SJCRH30 (cell line): ENCODE data around the gene TBXAS1. TPM values are rescaled to one million over a fixed set of nuclear protein-coding genes. Genes with fewer than 3 reads are reported as not detected.
"Not testable (repeated sequence)": the region's sequence is repeated elsewhere in the genome, so short reads cannot be mapped to it uniquely, and the experiment has no call there.

Source experiments
- DNase-seq, 2 experiments: peaks; one replicate each; pipeline ENCODE4 v3.0.0-alpha.2; 2015 to 2020
- H3K27ac ChIP-seq: fragments of 250-450 bp; sonication (Bioruptor Pico); 2 replicates; pipeline ENCODE4 v1.5.1; 2020; ENCODE audit warnings: mild to moderate bottlenecking, moderate library complexity
- H3K27me3 ChIP-seq: fragments of 250-450 bp; sonication (Bioruptor Pico); 2 replicates; pipeline ENCODE4 v1.5.1; 2020; ENCODE audit warnings: mild to moderate bottlenecking, moderate library complexity
- H3K36me3 ChIP-seq: fragments of 250-450 bp; sonication (Bioruptor Pico); 2 replicates; pipeline ENCODE4 v1.5.1; 2020; ENCODE audit warnings: mild to moderate bottlenecking, moderate library complexity
- H3K4me1 ChIP-seq: fragments of 250-450 bp; sonication (Bioruptor Pico); 2 replicates; pipeline ENCODE4 v1.5.1; 2020; ENCODE audit warnings: mild to moderate bottlenecking, moderate library complexity
- H3K4me3 ChIP-seq: fragments of 250-450 bp; sonication (Bioruptor Pico); 2 replicates; pipeline ENCODE4 v1.5.1; 2020; ENCODE audit warnings: mild to moderate bottlenecking, moderate library complexity
- H3K9me3 ChIP-seq: fragments of 250-450 bp; sonication (Bioruptor Pico); replicated peaks from 2 replicates; pipeline ENCODE4 v1.5.1; 2020; ENCODE audit warnings: mild to moderate bottlenecking, moderate library complexity
- total RNA-seq: library from RNA; depleted of rRNA; stranded (reverse); fragments of >200 nt; shearing (Covaris generic); gene quantifications from 2 replicates; pipeline ENCODE4 v1.2.3, GENCODE V29; 2014

Gene TBXAS1
- total RNA-seq, 1 experiment from 2014 or later = 2.9 TPM

GRCh38 chr7:139813689-139814088 is 15.4 kb upstream of the TBXAS1 start:
- Histone ChIP-seq H3K4me1 (no peaks in the 10 kb centered on the region), H3K27me3 (no peaks in the 10 kb centered on the region), H3K9me3 (no peaks in the 10 kb centered on the region), H3K36me3 (no peaks in the 10 kb centered on the region), H3K4me3 (no peak overlapping the region), H3K27ac (no peak overlapping the region)
- DNase-seq = no peak

DNA sequence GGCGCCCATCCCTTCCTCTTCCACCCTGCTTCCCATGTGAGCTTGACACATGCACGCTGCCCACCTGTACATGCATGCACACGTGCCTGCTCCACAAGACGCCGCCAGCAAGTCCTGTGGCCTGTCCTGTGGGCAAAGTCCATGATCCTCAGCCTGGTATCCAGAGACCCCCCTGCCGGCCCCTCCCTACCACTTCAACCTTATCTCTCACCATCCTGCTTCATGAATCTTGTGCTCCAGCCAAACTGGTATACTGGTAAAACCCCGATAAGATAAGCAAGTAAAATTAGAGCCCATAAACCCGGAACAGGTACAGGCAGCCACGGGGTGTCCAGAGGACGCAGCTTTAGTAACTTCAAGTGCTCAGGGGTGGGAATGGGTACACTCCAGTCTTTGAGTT is 11.8 kb upstream of the TBXAS1 start:
- Histone ChIP-seq H3K4me1 (no peaks in the 10 kb centered on the region), H3K27me3 (no peaks in the 10 kb centered on the region), H3K4me3 (no peak overlapping the region), H3K36me3 (no peaks in the 10 kb centered on the region), H3K9me3 (no peaks in the 10 kb centered on the region), H3K27ac (no peak overlapping the region)
- no peak for DNase-seq

DNA sequence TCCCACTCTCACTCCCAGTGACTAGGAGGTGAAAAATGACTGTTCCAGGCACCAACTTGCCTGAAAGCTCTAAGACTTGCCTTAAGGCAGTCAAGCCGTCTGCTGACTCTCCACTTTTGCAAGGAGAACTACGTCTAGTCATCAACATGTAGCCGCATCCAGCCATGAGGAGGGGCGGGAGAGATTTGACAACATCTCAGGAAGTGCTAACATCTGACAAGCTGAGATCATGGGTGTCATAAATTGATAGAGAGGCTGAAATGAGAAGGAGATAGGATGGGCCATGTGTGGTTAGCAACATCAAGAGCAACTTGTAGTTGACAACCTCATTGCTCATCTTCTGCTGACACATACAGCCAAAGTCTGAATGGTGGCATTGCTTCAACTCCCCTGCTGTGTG is 9.0 kb upstream of the TBXAS1 start:
- DNase-seq = no peak
- Histone ChIP-seq H3K9me3 (no peaks in the 10 kb centered on the region), H3K36me3 (no peaks in the 10 kb centered on the region), H3K27ac (no peak overlapping the region), H3K27me3 (peaks cover 5% of the 10 kb centered on the region; the same call in 1 of the 2 replicates), H3K4me1 (no peaks in the 10 kb centered on the region), H3K4me3 (no peak overlapping the region)

DNA sequence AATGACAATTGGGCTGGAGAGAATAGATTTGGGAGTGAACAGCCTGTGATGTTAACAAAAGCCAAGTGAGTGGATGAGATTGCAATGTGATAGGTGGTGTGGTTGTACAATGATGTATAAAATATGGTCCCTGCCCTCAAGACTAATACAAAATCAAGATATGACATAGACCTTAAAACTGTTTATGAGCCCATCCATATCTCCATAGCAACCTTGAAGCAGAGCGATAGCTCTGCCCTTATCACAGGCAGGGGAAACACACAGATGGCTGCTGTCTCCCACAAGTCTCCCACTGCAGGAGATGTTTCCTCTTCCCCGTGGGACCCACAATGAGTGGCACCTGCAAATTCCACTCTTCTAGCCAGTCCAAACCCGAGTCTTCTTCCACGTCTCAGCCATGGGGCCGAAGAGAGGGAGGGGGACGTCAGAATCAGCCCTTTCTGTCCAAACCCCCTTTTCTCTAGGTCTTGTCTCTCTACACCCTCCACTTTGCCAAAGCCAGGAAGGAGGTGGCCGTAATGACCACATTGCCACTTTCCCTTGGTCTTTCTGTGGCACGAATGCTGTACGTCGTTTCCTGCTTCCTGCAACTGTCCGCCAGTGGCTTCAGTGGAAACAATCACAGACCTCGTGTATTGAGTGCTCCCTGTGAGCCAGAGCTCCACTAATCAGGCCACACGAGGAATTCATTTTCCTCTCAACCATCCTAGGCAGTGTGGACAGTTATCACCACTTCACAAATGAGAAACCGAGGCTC is 7.5 kb upstream of the TBXAS1 start:
- H3K9me3 ChIP-seq = no peaks in the 10 kb centered on the region
- no peak overlapping the region for H3K27ac ChIP-seq
- no peaks in the 10 kb centered on the region for H3K4me1 ChIP-seq
- H3K4me3 ChIP-seq = no peak overlapping the region
- peaks cover 5% of the 10 kb centered on the region; the same call in 1 of the 2 replicates for H3K27me3 ChIP-seq
- no peaks in the 10 kb centered on the region for H3K36me3 ChIP-seq
- no peak for DNase-seq

GRCh38 chr7:139822855-139823254 is 6.2 kb upstream of the TBXAS1 start:
- Histone ChIP-seq H3K36me3 (no peaks in the 10 kb centered on the region), H3K9me3 (no peaks in the 10 kb centered on the region), H3K4me3 (no peak overlapping the region), H3K27me3 (peaks cover 5% of the 10 kb centered on the region; the same call in 1 of the 2 replicates), H3K4me1 (no peaks in the 10 kb centered on the region), H3K27ac (no peak overlapping the region)
- DNase-seq = no peak

GRCh38 chr7:139823959-139824521 is 5.0 kb upstream of the TBXAS1 start:
- no peak overlapping the region for H3K4me3 ChIP-seq
- H3K36me3 ChIP-seq = no peaks in the 10 kb centered on the region
- no peaks in the 10 kb centered on the region for H3K4me1 ChIP-seq
- DNase-seq = no peak
- peaks cover 5% of the 10 kb centered on the region; the same call in 1 of the 2 replicates for H3K27me3 ChIP-seq
- H3K27ac ChIP-seq = no peak overlapping the region
- no peaks in the 10 kb centered on the region for H3K9me3 ChIP-seq

DNA sequence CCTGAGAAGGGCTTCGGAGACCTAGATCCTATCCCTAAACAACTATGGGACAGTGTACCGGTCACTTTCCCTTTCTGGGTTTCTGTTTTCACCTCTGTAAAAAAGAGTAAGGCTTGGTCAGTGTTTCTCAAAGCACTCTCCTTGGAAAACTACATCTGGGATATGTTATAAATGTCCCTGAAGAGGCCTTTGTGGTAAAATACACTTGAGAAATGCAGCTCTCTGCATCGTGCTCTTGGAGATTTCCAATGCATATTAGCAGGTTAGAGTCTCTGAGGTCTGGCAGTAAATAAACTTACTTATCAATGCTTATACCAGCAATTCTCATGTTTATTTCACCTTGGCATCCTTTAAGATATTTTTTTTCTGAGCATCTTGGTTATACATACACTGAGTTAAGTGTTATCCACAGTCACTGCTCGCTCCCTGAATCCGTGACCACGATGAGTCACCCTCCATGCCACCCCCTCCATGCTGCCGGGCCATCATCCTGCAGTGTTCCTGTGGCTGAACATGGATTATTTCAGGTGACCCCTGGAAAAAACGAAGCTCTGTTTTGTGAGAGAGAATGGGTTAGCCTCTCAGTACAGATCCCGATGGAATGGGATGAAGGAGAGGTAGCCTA is 3.3 kb upstream of the TBXAS1 start:
- no peak overlapping the region for H3K27ac ChIP-seq
- no peak overlapping the region for H3K4me3 ChIP-seq
- H3K9me3 ChIP-seq = no peaks in the 10 kb centered on the region
- H3K4me1 ChIP-seq = no peaks in the 10 kb centered on the region
- H3K27me3 ChIP-seq = peaks cover 5% of the 10 kb centered on the region; the same call in 1 of the 2 replicates
- H3K36me3 ChIP-seq = no peaks in the 10 kb centered on the region
- peak in 1 of 2 experiments; percentile 19 for DNase-seq

- H3K4me3 ChIP-seq = no peak overlapping the region
- H3K36me3 ChIP-seq = no peaks in the 10 kb centered on the region
- H3K9me3 ChIP-seq = no peaks in the 10 kb centered on the region
- no peak overlapping the region for H3K27ac ChIP-seq
- peaks cover 5% of the 10 kb centered on the region; the same call in 1 of the 2 replicates for H3K27me3 ChIP-seq
- DNase-seq = no peak
- H3K4me1 ChIP-seq = no peaks in the 10 kb centered on the region
Measured at GRCh38 chr7:139827042-139827441, 2.0 kb upstream of the TBXAS1 start.

DNA sequence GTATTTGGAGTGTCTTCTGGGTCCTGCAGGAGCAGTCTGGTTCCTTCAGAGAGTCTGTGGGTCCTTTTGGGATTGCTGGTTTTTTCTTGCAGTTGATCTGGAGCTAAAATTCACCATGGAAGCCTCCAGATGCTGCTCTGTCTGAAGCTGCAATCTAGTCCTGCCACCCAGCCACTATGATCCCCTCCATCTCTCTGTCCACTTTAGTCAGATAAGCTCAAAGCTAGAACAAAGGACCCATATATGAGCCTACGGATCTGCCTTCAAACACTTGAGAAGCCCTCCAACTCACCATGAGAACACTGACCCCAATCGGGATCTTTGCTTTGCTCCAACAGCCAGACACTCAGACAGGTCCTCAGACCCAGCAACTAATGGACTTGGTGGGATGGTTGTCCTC is 618 bp upstream of the TBXAS1 start:
- Histone ChIP-seq H3K27me3 (peaks cover 3% of the 10 kb centered on the region; the same call in 1 of the 2 replicates), H3K4me1 (no peaks in the 10 kb centered on the region), H3K4me3 (no peak overlapping the region), H3K36me3 (no peaks in the 10 kb centered on the region), H3K27ac (no peak overlapping the region), H3K9me3 (no peaks in the 10 kb centered on the region)
- no peak for DNase-seq

GRCh38 chr7:139829775-139830117 is 682 bp downstream of the TBXAS1 start:
- no peaks in the 10 kb centered on the region for H3K4me1 ChIP-seq
- no peaks in the 10 kb centered on the region for H3K36me3 ChIP-seq
- no peak overlapping the region for H3K4me3 ChIP-seq
- H3K9me3 ChIP-seq = 0 out of 2 replicates have a peak, but pooled peaks cover 3% of the 10 kb centered on the region
- H3K27me3 ChIP-seq = no peaks in the 10 kb centered on the region
- DNase-seq = peak in 1 of 2 experiments; percentile 23
- no peak overlapping the region for H3K27ac ChIP-seq

GRCh38 chr7:139830292-139830691 is 1.2 kb downstream of the TBXAS1 start:
- H3K27ac ChIP-seq = no peak overlapping the region
- H3K27me3 ChIP-seq = no peaks in the 10 kb centered on the region

DNA sequence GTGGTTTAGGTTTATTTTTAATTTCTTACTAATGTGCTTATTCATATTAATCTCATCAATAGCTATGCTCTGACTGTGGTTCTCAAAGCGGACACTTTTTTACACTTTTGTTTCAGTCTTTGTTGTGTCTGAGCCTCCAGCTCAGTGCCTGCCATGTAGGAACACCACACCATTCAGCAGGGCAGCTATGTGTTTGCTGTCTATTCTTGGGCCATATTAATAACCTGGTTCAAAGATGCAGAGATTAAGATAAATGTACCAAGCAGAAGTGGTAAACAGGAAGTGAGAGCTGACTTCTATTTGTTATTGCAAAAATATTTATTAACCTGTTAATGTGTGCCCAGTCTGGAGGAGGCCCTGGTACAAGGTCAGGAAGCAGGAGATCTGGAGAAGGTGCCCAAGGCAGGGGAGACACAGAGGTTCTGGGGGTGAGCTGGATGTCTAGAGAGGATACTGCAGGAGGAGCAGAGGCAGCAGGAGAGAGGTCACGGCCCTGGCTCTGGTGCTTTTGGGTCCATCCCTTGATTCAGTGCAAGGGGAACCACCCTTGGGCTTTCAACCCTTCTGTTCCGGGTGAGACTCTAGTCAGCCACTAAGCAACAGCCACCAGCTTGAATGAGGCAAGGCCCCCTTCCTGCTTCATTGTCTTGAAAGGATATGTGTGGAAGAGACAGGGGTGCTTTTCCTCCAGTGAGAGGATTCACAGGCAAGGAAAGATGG is 1.9 kb downstream of the TBXAS1 start:
- DNase-seq = no peak
- Histone ChIP-seq H3K36me3 (no peaks in the 10 kb centered on the region), H3K27ac (no peak overlapping the region), H3K4me1 (no peaks in the 10 kb centered on the region), H3K27me3 (no peaks in the 10 kb centered on the region), H3K4me3 (no peak overlapping the region), H3K9me3 (0 out of 2 replicates have a peak, but pooled peaks cover 3% of the 10 kb centered on the region)

More at GRCh38 chr7:139830292-139830691, 1.2 kb downstream of the TBXAS1 start:
- no peak for DNase-seq
- Histone ChIP-seq H3K36me3 (no peaks in the 10 kb centered on the region), H3K4me3 (no peak overlapping the region), H3K4me1 (no peaks in the 10 kb centered on the region), H3K9me3 (0 out of 2 replicates have a peak, but pooled peaks cover 3% of the 10 kb centered on the region)

DNA sequence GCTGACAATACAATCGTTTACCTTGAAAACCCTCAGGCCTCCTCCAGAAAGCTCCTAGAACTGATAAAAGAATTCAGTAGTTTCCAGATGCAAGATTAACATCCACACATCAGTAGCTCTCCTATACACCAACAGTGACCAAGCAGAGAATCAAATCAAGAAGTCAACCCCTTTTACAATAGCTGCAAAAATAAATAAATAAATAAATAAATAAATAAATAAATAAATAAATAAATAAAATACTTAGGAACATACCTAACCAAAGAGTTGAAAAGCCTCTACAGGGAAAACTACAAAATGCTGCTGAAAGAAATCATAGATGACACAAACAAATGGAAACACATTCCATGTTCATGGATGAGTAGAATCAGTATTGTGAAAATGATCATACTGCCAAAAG is 6.8 kb downstream of the TBXAS1 start:
- H3K27me3 ChIP-seq, H3K4me3 ChIP-seq, H3K4me1 ChIP-seq, H3K36me3 ChIP-seq, H3K9me3 ChIP-seq, H3K27ac ChIP-seq, DNase-seq: not testable (repeated sequence)

DNA sequence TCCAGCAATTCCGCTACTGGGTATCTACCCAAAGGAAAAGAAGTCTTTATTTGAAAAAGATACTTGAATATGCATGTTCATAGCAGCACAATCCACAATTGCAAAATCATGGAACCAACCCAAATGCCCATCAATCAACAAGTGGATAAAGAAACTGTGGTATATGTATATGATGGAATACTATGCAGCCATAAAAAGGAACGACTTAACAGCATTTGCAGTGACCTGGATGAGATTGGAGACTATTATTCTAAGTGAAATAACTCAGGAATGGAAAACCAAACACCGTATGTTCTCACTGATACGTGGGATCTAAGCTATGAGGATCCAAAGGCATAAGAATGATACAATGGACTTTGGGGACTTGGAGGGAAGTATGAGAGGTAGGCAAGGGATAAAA is 8.2 kb downstream of the TBXAS1 start:
- not testable (repeated sequence) for DNase-seq, H3K27me3 ChIP-seq, H3K27ac ChIP-seq, H3K4me3 ChIP-seq, H3K4me1 ChIP-seq, H3K36me3 ChIP-seq, H3K9me3 ChIP-seq

- no peak overlapping the region for H3K4me3 ChIP-seq
- H3K4me1 ChIP-seq = no peaks in the 10 kb centered on the region
- H3K27ac ChIP-seq = no peak overlapping the region
- peaks cover 6% of the 10 kb centered on the region; the same call in 1 of the 2 replicates for H3K9me3 ChIP-seq
- no peaks in the 10 kb centered on the region for H3K36me3 ChIP-seq
- DNase-seq = no peak
- H3K27me3 ChIP-seq = no peaks in the 10 kb centered on the region
Measured at GRCh38 chr7:139838276-139838675, 9.2 kb downstream of the TBXAS1 start.
